KMS-11 (cell line): ENCODE data around the gene FOLR2.
"Not testable (repeated sequence)": the region's sequence is repeated elsewhere in the genome, so short reads cannot be mapped to it uniquely, and the experiment has no call there.

Experiments used
- H2AFZ ChIP-seq: fragments of 200-600 bp; sonication (generic); 2 replicates; pipeline ENCODE4 v1.6.1; 2016; ENCODE audit warnings: antibody characterized with exemption, mixed run types, low read depth
- H3K27ac ChIP-seq: fragments of 200-600 bp; sonication (generic); 2 replicates; pipeline ENCODE4 v1.6.1; 2016; ENCODE audit warnings: mild to moderate bottlenecking, mixed run types
- H3K27me3 ChIP-seq: fragments of 200-600 bp; sonication (generic); 2 replicates; pipeline ENCODE4 v1.6.1; 2017; ENCODE audit warnings: mild to moderate bottlenecking, low read depth, mixed run types, moderate library complexity; ENCODE audit not compliant: insufficient read depth
- H3K36me3 ChIP-seq: fragments of 200-600 bp; sonication (generic); 2 replicates; pipeline ENCODE4 v1.6.1; 2017; ENCODE audit warnings: mild to moderate bottlenecking, mixed run types; ENCODE audit not compliant: insufficient read depth
- H3K4me1 ChIP-seq: fragments of 200-600 bp; sonication (generic); 2 replicates; pipeline ENCODE4 v1.6.1; 2016; ENCODE audit warnings: mild to moderate bottlenecking, low read depth, mixed run types; ENCODE audit not compliant: poor library complexity, severe bottlenecking
- H3K4me2 ChIP-seq: fragments of 200-600 bp; sonication (generic); 2 replicates; pipeline ENCODE4 v1.7.0; 2016; ENCODE audit warnings: mild to moderate bottlenecking, mixed run types
- H3K4me3 ChIP-seq: fragments of 200-600 bp; sonication (generic); IDR thresholded peaks from 2 replicates; pipeline ENCODE4 v1.6.1; 2017; ENCODE audit warnings: low read depth, low read length, mixed read lengths; ENCODE audit not compliant: insufficient read depth
- H3K79me2 ChIP-seq: fragments of 200-600 bp; sonication (generic); 2 replicates; pipeline ENCODE4 v1.6.1; 2016; ENCODE audit warnings: low read depth, mixed run types; ENCODE audit not compliant: insufficient read depth
- H3K9ac ChIP-seq: fragments of 200-600 bp; sonication (generic); 2 replicates; pipeline ENCODE4 v1.6.1; 2016; ENCODE audit warnings: mild to moderate bottlenecking, mixed run types
- H4K20me1 ChIP-seq: fragments of 200-600 bp; sonication (generic); 2 replicates; pipeline ENCODE4 v1.6.1; 2016; ENCODE audit warnings: mild to moderate bottlenecking, mixed run types; ENCODE audit not compliant: insufficient read depth
- CTCF ChIP-seq: fragments of 200-600 bp; sonication (generic); conservative IDR thresholded peaks from 2 replicates; pipeline ENCODE4 v1.6.1; 2017; ENCODE audit warnings: low read depth, mild to moderate bottlenecking, antibody characterized with exemption, low read length, moderate library complexity, mixed read lengths

FOLR2 gene

DNA sequence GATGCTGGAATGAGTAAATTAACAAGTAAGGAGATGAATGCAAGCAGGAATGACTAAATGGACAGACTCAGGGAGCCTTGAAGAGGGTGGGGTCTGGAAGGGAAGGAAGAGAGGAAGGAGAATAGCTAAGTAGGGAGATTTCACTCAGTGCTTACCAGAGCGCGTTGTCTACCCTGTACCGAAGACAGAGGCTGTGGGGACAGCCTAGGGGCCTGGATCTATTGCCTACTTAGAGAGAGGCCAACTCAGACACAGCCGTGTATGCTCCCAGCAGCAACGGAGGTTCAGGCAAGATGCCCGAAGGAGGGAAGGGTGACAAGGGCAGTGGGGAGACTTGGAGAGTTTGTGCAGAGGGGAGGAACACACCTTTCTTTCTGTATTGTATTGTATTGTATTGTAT, at the start of gene FOLR2:
FOLR2 (plus strand) TSS at position 157 of the 400 bp plus-strand sequence. CDS start 1,791 bp downstream, outside the sequence.
- H3K79me2 ChIP-seq, result no peaks in the 10 kb centered on the region
- H3K27me3 ChIP-seq, result no peaks in the 10 kb centered on the region
- H3K36me3 ChIP-seq, result no peaks in the 10 kb centered on the region
- no peak within 1 kb of the TSS for H3K4me2 ChIP-seq
- no peak within 1 kb of the TSS for H3K27ac ChIP-seq
- no peak within 1 kb of the TSS for H2AFZ ChIP-seq
- no peak within 1 kb of the TSS for H3K4me3 ChIP-seq
- no peaks in the 10 kb centered on the region for H3K4me1 ChIP-seq
- no peak within 1 kb of the TSS for H3K9ac ChIP-seq
- H4K20me1 ChIP-seq, result no peaks in the 10 kb centered on the region
- no peak for TF ChIP-seq CTCF

- H3K4me1 ChIP-seq, H3K9ac ChIP-seq, H3K27me3 ChIP-seq, H4K20me1 ChIP-seq, H3K79me2 ChIP-seq, H3K27ac ChIP-seq, H3K4me2 ChIP-seq, H3K4me3 ChIP-seq, H3K36me3 ChIP-seq, H2AFZ ChIP-seq: not testable (repeated sequence)
Measured at GRCh38 chr11:72169046-72169555, 47.5 kb upstream of the FOLR2 start.

GRCh38 chr11:72169754-72170153, 46.8 kb upstream of the FOLR2 start:
- H3K79me2 ChIP-seq, H3K27ac ChIP-seq, H3K4me3 ChIP-seq, H3K36me3 ChIP-seq, H3K4me1 ChIP-seq, H3K4me2 ChIP-seq, H4K20me1 ChIP-seq, H3K27me3 ChIP-seq, H3K9ac ChIP-seq, H2AFZ ChIP-seq: not testable (repeated sequence)

- H3K27me3 ChIP-seq, H3K4me3 ChIP-seq, H3K79me2 ChIP-seq, H3K4me2 ChIP-seq, H2AFZ ChIP-seq, H3K27ac ChIP-seq, H4K20me1 ChIP-seq, H3K36me3 ChIP-seq, H3K9ac ChIP-seq, H3K4me1 ChIP-seq: not testable (repeated sequence)
Measured at GRCh38 chr11:72172043-72172442, 44.6 kb upstream of the FOLR2 start.

DNA sequence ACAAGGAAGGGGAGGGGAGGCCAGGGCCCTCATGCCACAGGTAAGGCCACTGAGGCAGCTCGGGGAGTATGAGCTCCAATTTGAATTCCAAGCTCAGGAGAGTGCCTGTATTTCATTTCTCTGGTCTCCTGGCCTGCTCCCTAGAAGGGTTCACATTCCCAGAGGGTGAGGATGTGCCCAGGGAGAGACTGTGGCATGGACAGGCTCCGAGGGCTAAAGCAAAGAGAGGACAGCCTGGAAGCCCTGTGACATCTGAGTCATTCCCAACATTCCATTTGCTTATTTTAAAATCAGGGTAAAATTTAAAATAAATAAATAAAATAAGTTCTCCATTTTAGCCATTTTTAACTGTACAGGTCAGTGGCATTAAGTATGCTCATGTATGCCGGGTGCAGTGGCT, 43.3 kb upstream of the FOLR2 start:
- no peaks in the 10 kb centered on the region for H3K79me2 ChIP-seq
- no peak overlapping the region for H2AFZ ChIP-seq
- H3K27ac ChIP-seq, result no peak overlapping the region
- H4K20me1 ChIP-seq, result no peaks in the 10 kb centered on the region
- H3K36me3 ChIP-seq, result no peaks in the 10 kb centered on the region
- no peaks in the 10 kb centered on the region for H3K27me3 ChIP-seq
- H3K4me1 ChIP-seq, result no peaks in the 10 kb centered on the region
- H3K4me2 ChIP-seq, result no peak overlapping the region
- TF ChIP-seq CTCF, result no peak
- H3K9ac ChIP-seq, result no peak overlapping the region
- no peak overlapping the region for H3K4me3 ChIP-seq

DNA sequence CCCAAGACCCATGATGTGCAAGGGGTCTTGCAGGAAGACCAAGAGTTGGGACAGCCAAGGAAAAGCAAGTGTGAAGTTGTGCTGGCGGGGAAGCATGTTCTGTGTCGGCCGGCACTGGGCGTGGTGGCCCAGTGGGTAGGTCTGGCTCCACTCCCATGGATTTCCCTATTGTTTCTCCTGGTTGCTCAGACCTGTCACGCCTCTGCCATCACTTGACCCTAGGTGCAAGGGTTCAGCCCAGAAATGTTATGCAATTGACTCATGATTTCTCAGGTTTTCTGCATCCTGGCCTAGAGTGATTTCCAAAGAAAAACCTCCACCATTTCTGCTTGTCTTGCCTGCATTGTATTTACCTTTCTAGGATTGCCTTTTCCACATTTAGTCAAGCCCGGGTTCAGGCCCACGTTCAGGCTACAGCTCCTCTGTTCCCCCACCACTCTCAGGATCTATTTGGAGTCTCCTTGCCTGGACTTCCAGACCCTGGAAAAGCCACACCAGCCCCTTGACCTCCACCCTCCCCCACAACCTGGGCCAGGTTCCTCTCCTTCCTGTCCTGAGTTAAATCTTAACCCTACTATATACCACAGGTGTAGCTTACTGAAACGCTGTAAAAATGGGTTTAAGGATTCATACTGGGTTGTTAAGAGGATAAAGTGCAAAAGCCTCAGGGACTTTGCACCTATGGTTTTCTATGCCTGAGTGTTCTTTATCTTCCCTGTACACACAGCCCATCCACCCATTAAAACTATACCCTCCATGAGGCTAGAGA, 42.1 kb upstream of the FOLR2 start:
- Histone ChIP-seq H3K4me1 (no peaks in the 10 kb centered on the region), H3K4me2 (no peak overlapping the region), H3K4me3 (no peak overlapping the region), H2AFZ (no peak overlapping the region), H3K27ac (no peak overlapping the region), H3K27me3 (no peaks in the 10 kb centered on the region), H3K9ac (no peak overlapping the region), H4K20me1 (no peaks in the 10 kb centered on the region), H3K79me2 (no peaks in the 10 kb centered on the region), H3K36me3 (no peaks in the 10 kb centered on the region)
- no peak for TF ChIP-seq CTCF
